Measurements from ENCODE around the gene NXNL1.
"Not testable (repeated sequence)": the region's sequence is repeated elsewhere in the genome, so short reads cannot be mapped to it uniquely, and the experiment has no call there.

NXNL1 gene

GRCh38 chr19:17481986-17482385, 21.3 kb upstream of the NXNL1 start:
- Histone ChIP-seq H3K9ac (ENCODE audit: low read length) (no peak overlapping the region), H3K27me3 (ENCODE audit: control insufficient read depth, insufficient read depth, low read length) (no peaks in the 10 kb centered on the region), H3K4me1 (ENCODE audit: control insufficient read depth, insufficient read depth, low read length) (no peaks in the 10 kb centered on the region), H3K4me3 (ENCODE audit: low read length) (no peak overlapping the region), H3K36me3 (ENCODE audit: control insufficient read depth, insufficient read depth, low read length) (no peaks in the 10 kb centered on the region), H3K27ac (ENCODE audit: low read depth, low read length) (no peak overlapping the region)

GRCh38 chr19:17479325-17479791, 18.6 kb upstream of the NXNL1 start:
- H3K9ac ChIP-seq (ENCODE audit: low read length) = no peak overlapping the region
- H3K27me3 ChIP-seq (ENCODE audit: control insufficient read depth, insufficient read depth, low read length) = no peaks in the 10 kb centered on the region
- H3K4me1 ChIP-seq (ENCODE audit: control insufficient read depth, insufficient read depth, low read length) = peaks cover 2% of the 10 kb centered on the region
- no peak overlapping the region for H3K27ac ChIP-seq (ENCODE audit: low read depth, low read length)
- no peaks in the 10 kb centered on the region for H3K36me3 ChIP-seq (ENCODE audit: control insufficient read depth, insufficient read depth, low read length)
- H3K4me3 ChIP-seq (ENCODE audit: low read length) = no peak overlapping the region

- no peak overlapping the region for H3K9ac ChIP-seq (ENCODE audit: low read length)
- no peaks in the 10 kb centered on the region for H3K36me3 ChIP-seq (ENCODE audit: control insufficient read depth, insufficient read depth, low read length)
- no peaks in the 10 kb centered on the region for H3K27me3 ChIP-seq (ENCODE audit: control insufficient read depth, insufficient read depth, low read length)
- no peak overlapping the region for H3K4me3 ChIP-seq (ENCODE audit: low read length)
- H3K27ac ChIP-seq (ENCODE audit: low read depth, low read length) = peak overlapping the region; percentile 51
- H3K4me1 ChIP-seq (ENCODE audit: control insufficient read depth, insufficient read depth, low read length) = peaks cover 6% of the 10 kb centered on the region
Observed at GRCh38 chr19:17475541-17476115, 14.9 kb upstream of the NXNL1 start.

GRCh38 chr19:17475011-17475540, 14.3 kb upstream of the NXNL1 start:
- not testable (repeated sequence) for H3K4me3 ChIP-seq (ENCODE audit: low read length); H3K36me3 ChIP-seq (ENCODE audit: control insufficient read depth, insufficient read depth, low read length); H3K4me1 ChIP-seq (ENCODE audit: control insufficient read depth, insufficient read depth, low read length); H3K27me3 ChIP-seq (ENCODE audit: control insufficient read depth, insufficient read depth, low read length); H3K9ac ChIP-seq (ENCODE audit: low read length)
- H3K27ac ChIP-seq (ENCODE audit: low read depth, low read length) = peak overlapping the region; percentile 14

- Histone ChIP-seq H3K27ac (ENCODE audit: low read depth, low read length) (no peak overlapping the region), H3K4me3 (ENCODE audit: low read length) (no peak overlapping the region), H3K27me3 (ENCODE audit: control insufficient read depth, insufficient read depth, low read length) (no peaks in the 10 kb centered on the region), H3K36me3 (ENCODE audit: control insufficient read depth, insufficient read depth, low read length) (no peaks in the 10 kb centered on the region), H3K9ac (ENCODE audit: low read length) (no peak overlapping the region), H3K4me1 (ENCODE audit: control insufficient read depth, insufficient read depth, low read length) (peaks cover 16% of the 10 kb centered on the region)
Observed at GRCh38 chr19:17473041-17473440, 12.3 kb upstream of the NXNL1 start.

- no peaks in the 10 kb centered on the region for H3K27me3 ChIP-seq (ENCODE audit: control insufficient read depth, insufficient read depth, low read length)
- H3K4me1 ChIP-seq (ENCODE audit: control insufficient read depth, insufficient read depth, low read length) = peaks cover 16% of the 10 kb centered on the region
- H3K27ac ChIP-seq (ENCODE audit: low read depth, low read length) = no peak overlapping the region
- H3K36me3 ChIP-seq (ENCODE audit: control insufficient read depth, insufficient read depth, low read length) = no peaks in the 10 kb centered on the region
- H3K4me3 ChIP-seq (ENCODE audit: low read length) = peak overlapping the region; percentile 63
- H3K9ac ChIP-seq (ENCODE audit: low read length) = no peak overlapping the region
Observed at GRCh38 chr19:17471410-17472125, 10.8 kb upstream of the NXNL1 start.

GRCh38 chr19:17470068-17470841, 9.5 kb upstream of the NXNL1 start, which contains the start of gene SLC27A1:
SLC27A1 (plus strand) TSS chr19:17470524; CDS start chr19:17470541, 17 bp downstream.
- H3K27me3 ChIP-seq (ENCODE audit: control insufficient read depth, insufficient read depth, low read length) = no peaks in the 10 kb centered on the region
- peak within 1 kb of the TSS; percentile 39 for H3K9ac ChIP-seq (ENCODE audit: low read length)
- H3K4me3 ChIP-seq (ENCODE audit: low read length) = peak within 1 kb of the TSS; percentile 94
- peaks cover 13% of the 10 kb centered on the region for H3K4me1 ChIP-seq (ENCODE audit: control insufficient read depth, insufficient read depth, low read length)
- H3K36me3 ChIP-seq (ENCODE audit: control insufficient read depth, insufficient read depth, low read length) = no peaks in the 10 kb centered on the region
- H3K27ac ChIP-seq (ENCODE audit: low read depth, low read length) = peak within 1 kb of the TSS; percentile 85

- peak overlapping the region; percentile 94 for H3K4me3 ChIP-seq (ENCODE audit: low read length)
- peaks cover 13% of the 10 kb centered on the region for H3K4me1 ChIP-seq (ENCODE audit: control insufficient read depth, insufficient read depth, low read length)
- no peaks in the 10 kb centered on the region for H3K27me3 ChIP-seq (ENCODE audit: control insufficient read depth, insufficient read depth, low read length)
- no peaks in the 10 kb centered on the region for H3K36me3 ChIP-seq (ENCODE audit: control insufficient read depth, insufficient read depth, low read length)
- peak overlapping the region; percentile 85 for H3K27ac ChIP-seq (ENCODE audit: low read depth, low read length)
- peak overlapping the region; percentile 39 for H3K9ac ChIP-seq (ENCODE audit: low read length)
Observed at GRCh38 chr19:17469481-17470067, 8.8 kb upstream of the NXNL1 start.

- H3K27ac ChIP-seq (ENCODE audit: low read depth, low read length) = peak overlapping the region; percentile 85
- no peaks in the 10 kb centered on the region for H3K36me3 ChIP-seq (ENCODE audit: control insufficient read depth, insufficient read depth, low read length)
- no peaks in the 10 kb centered on the region for H3K27me3 ChIP-seq (ENCODE audit: control insufficient read depth, insufficient read depth, low read length)
- peak overlapping the region; percentile 68 for H3K4me3 ChIP-seq (ENCODE audit: low read length)
- peak overlapping the region; percentile 32 for H3K9ac ChIP-seq (ENCODE audit: low read length)
- peaks cover 13% of the 10 kb centered on the region for H3K4me1 ChIP-seq (ENCODE audit: control insufficient read depth, insufficient read depth, low read length)
Observed at GRCh38 chr19:17469092-17469480, 8.4 kb upstream of the NXNL1 start.

- Histone ChIP-seq H3K9ac (ENCODE audit: low read length) (peak overlapping the region; percentile 32), H3K27ac (ENCODE audit: low read depth, low read length) (peak overlapping the region; percentile 85), H3K4me1 (ENCODE audit: control insufficient read depth, insufficient read depth, low read length) (peaks cover 13% of the 10 kb centered on the region), H3K36me3 (ENCODE audit: control insufficient read depth, insufficient read depth, low read length) (no peaks in the 10 kb centered on the region), H3K4me3 (ENCODE audit: low read length) (peak overlapping the region; percentile 68), H3K27me3 (ENCODE audit: control insufficient read depth, insufficient read depth, low read length) (no peaks in the 10 kb centered on the region)
Observed at GRCh38 chr19:17468302-17469091, 7.8 kb upstream of the NXNL1 start.

- Histone ChIP-seq H3K9ac (ENCODE audit: low read length) (no peak overlapping the region), H3K36me3 (ENCODE audit: control insufficient read depth, insufficient read depth, low read length) (no peaks in the 10 kb centered on the region), H3K4me3 (ENCODE audit: low read length) (no peak overlapping the region), H3K4me1 (ENCODE audit: control insufficient read depth, insufficient read depth, low read length) (peaks cover 13% of the 10 kb centered on the region), H3K27ac (ENCODE audit: low read depth, low read length) (peak overlapping the region; percentile 85), H3K27me3 (ENCODE audit: control insufficient read depth, insufficient read depth, low read length) (no peaks in the 10 kb centered on the region)
Observed at GRCh38 chr19:17467471-17468301, 7.0 kb upstream of the NXNL1 start.
